ENCODE results near the gene TMCC1.
"Not testable (repeated sequence)": the region's sequence is repeated elsewhere in the genome, so short reads cannot be mapped to it uniquely, and the experiment has no call there.

Gene TMCC1

DNA sequence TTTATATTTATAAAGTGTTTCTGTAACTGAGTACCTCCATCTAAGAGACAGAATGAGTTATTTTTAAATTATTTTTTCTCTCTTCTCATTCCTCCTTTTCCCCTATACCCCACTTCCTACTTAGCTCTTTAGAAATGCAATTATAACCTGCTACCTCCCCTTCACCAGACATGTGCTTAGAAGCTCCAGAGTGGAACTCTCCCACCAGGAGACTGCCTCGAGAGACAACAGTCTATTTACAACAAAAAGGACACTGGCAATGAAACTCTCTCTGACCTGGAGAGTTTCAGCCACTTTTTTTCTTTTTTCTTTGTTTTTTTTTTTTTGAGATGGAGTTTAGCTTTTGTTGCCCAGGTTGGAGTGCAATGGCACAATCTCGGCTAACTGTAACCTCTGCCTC, 177.7 kb downstream of the TMCC1 start:
- no peak for DNase-seq

DNA sequence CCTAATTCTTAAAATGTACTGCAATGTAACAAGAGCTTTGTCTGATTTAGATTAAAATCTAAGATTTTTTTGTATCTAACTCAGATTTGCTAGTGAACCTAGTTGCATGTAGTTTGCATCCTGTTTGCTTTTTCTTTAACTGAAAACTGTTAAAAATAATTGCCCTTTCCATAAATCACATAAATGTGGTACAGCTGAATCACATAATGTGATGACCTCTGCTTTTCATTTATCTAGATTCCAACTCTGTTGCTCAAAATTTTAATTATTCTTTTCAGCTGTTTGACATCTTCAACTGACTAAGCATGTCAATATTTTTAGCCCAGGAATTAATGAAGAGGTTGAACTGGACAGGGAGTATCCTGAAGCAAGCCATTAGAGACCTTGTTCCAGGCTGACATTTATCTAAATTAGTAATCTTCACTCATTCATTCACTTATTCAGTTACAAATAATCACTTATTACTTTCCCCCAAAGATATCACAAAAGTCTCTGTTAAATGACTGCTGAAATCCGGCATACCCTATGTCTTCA, 185.1 kb downstream of the TMCC1 start:
- DNase-seq = no peak

DNA sequence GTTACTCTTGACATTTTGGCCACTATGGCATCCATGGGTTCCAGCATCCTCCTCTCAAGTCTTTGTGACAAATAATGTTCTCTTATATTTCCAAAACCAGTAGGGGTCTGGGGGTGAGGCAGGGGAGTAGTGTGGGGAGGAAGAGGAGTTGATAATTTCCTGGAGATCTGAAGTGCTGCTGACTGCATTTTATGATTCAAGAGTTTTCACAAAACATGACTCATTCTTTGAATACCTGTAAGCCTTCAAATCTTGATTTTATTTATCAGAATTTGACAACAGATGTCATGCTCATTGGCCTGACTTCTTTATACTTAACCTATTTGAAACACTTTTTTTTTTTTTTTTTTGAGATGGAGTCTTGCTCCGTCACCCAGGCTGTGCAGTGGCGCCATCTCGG, 188.2 kb downstream of the TMCC1 start:
- no peak for DNase-seq

DNA sequence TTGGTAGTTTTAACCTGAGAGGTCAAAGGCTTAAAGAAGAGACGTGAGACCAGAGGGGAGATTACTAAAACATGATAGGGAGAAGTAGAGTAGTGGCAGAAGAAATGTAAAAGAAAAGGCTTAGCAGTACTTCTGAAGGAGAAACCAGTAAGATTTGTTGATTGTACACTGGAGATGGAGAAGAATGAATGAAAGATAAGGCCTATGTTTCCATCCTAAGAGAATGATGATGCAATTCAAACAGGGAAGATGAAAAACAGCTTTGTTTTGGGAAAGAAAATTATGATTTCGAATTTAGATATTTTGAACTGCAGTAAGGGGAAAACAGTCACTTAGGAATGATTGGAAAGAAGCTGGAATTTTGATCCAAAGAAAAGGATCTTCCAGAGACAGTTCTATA, 189.6 kb downstream of the TMCC1 start:
- DNase-seq = no peak

DNA sequence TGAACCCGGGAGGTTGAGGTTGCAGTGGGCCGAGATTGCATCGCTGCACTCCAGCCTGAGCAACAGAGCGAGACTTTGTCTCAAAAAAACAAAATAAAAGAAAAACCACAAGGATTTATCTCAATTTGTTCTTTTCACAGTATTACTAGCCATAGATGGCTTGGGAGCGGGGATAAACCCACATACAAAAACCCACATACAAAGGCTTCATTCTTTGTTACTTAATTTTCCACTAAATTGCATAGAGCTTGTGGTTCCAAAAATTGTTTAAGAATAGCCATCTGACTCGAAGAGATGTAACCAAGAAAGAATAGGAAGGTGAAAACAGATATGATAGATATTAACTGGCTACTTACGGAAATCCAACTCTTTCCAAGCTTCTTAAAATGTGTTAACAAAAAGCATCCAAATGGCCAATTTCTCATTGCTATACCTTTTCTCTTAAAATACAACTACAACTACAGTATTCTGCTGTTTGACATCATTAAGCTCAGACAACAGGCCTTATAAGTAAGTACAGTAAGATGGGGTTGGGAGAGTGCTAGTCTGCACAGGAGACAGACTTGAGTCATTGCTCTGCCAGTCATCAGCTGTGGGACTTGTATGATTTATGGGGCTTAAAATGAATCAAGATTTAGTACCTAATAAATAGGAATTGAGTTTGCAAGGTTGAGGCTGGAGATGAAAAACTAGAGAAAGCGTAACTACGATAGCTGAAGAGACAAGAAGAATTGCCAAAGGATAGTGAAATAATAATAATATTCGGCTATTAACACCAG, 190.4 kb downstream of the TMCC1 start:
- no peak for DNase-seq

DNA sequence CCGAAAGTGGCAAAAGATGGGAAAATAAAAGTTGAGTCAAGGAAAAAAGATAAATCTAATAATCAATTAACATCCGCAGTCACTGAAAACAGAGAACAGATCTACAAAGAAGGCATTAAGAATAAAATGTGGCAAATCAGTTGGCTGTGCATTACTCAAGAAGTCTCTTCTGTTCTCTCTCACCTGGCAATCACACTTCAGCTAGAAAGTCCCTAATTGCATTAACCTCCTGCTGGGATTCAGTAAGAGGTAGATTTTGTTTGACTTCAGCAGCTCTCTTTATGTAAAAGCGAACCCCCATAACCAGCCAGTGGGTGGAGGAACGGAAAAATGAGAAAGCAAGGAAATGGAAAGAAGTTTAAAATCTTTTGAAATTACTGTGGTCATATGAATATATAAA, 192.3 kb downstream of the TMCC1 start:
- no peak for DNase-seq

DNA sequence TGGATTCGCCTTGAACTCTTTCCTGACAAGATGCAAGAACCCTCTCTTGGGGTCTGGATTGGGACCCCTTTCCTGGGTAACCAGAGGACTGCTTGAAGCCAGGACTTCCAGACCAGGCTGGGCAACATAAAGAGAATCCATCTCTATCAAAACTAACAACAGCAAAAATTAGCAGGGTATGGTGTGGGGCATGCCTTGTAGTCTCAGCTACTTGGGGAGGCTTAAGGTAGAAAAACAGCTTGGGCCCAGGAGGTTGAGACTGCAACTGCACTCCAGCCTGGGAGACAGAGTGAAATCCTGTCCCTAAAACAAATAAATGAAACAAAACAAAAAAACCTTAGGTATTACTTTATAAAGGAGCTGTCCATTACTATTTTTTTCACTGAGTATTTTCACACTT, 193.9 kb downstream of the TMCC1 start:
- no peak for DNase-seq

DNA sequence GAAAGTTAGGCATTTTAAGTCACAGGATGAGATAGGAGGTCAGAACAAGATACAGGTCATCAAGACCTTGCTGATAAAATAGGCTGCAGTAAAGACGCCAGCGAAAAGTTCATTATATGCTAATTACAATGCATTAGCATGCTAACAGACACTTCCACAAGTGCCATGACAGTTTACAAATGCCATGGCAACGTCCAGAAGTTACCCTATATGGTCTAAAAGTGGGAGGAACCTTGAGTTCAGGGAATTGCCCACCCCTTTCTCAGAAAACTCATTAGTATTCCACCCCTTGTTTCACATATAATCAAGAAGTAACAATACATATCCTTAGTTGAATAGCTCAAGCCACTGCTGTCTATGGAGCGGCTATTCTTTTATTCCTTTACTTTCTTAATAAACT, 194.3 kb downstream of the TMCC1 start:
- no peak for DNase-seq

DNA sequence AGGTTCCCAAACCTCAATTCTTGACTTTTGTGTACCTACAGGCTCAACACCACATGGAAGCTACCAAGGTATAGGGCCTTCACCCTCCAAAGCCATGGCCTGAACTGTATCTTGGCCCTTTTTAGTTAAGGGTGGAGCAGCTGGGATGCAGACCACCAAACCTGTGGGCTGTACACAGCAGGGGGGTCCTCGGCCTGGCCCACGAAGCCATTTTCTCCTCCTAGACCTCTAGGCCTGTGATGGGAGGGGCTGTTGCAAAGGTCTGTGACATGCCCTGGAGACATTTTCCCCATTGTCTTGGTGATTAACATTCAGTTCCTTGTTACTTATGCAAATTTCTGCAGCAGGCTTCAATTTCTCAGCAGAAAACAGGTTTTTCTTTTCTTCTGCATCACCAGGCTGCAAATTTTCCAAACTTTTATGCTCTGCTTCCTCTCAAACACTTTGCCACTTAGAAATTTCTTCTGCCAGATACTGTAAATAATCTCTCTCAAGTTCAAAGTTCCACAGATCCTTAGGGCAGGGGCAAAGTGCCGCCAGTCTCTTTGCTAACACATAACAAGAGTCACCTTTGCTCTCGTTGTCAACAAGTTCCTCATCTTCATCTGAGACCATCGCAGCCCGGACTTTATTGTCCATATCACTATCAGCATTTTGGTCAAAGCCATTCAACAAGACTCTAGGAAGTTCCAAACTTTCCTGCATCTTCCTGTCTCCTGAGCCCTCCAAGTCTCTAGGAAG, 196.1 kb downstream of the TMCC1 start:
- DNase-seq = no peak

DNA sequence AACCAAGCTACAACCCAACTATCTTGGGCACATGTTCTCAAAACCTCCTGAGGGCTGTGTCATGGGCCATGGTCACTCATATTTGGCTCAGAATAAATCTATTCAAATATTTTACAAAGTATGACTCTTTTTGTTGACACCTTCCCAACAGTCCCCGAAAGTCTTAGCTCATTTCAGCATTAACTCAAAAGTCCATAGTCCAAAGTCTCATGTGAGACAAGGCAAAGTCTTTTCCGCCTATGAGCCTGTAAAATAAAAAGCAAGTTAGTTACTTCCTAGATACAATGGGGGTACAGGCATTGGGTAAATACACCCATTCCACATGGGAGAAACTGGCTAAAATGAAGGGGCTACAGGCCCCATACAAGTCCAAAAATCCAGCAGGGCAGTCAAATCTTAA, 197.1 kb downstream of the TMCC1 start:
- not testable (repeated sequence) for DNase-seq

DNA sequence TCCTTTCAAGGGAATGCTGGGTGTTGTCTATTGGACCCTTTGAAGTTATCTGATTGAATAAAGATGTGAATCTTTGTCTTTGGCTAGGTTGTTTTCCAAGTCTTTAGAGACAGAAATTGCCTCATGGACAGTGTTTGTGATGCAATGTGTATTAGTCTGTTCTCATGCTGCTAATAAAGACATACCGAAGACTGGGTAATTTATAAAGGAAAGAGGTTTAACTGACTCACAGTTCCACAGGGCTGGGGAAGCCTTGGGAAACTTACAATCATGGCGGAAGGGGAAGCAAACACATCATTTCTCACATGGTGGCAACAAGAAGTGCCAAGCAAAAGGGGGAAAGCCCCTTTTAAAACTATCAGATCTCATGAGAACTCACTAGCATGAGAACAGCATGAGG, 198.3 kb downstream of the TMCC1 start:
- no peak for DNase-seq

DNA sequence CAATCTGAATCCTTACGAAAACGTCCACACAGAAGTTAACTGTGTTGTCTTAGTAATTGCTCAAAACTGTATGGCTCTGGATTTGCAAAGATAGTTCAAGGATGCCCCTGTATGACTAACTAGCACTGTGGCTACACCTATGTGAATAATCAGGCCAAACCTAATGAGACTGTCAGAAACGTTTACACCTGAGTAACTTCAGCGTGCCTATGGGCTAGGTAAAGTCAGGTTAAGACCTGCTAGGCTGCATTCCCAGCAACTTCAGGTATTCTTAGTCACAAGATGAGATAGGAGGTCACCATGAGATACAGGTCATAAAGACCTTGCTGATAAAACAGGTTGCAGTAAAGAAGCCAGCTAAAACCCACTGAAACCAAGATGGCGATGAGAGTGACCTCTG, 199.3 kb downstream of the TMCC1 start:
- DNase-seq = no peak

DNA sequence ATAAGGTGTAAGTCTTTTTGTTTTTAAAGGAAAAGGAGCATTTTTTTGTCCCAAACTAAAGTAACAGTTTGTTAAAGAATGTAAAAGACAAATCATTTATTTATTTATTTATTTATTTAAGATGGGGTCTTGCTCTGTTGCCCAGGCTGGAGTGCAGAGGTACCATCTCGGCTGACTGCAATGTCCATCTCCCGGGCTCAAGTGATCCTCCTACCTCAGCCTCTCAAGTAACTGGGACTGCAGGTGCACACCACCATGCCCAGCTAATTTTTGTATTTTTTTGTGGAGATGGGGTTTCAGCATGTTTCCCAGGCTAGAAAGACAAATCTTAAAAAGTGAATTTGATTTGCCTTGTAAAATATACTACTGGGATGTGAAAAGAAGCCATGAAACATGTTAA, 200.8 kb downstream of the TMCC1 start:
- DNase-seq = no peak

DNA sequence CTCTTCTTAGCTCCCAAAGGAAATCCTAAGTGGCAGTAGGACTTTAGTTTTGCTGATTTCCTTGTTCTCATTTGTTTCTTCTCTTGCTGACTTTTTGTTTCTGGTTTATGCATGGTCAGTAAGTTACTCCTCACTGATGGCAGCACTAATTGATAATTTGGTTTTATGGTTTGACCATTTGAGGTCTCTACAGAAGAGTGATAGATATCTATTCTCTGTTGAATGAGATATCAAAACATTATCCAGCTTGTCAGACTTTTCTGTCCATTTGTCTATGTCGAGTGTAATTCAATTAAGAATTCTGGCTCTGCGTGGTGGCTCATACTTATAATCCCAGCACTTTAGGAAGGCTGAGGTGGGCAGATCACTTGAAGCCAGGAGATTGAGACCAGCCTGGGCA, 202.5 kb downstream of the TMCC1 start:
- DNase-seq = no peak

DNA sequence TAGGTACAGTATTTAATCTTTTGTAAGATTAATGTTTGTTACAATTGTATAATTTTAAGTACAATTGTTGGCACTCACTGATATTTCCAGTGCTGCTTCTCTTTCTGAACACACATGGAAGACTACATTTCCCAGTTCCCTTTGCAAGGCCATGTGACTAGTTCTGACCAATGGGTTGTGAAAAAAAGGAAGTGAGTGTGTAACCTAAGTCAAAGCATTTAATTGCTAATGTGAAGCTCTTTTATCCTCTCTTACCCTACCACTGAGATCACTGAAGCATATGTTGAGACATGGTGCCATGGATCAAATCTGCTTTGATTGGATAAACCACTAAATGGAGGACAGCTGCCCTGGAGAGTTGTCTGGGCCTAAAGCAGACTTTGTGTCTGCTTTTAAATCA, 203.1 kb downstream of the TMCC1 start:
- no peak for DNase-seq

DNA sequence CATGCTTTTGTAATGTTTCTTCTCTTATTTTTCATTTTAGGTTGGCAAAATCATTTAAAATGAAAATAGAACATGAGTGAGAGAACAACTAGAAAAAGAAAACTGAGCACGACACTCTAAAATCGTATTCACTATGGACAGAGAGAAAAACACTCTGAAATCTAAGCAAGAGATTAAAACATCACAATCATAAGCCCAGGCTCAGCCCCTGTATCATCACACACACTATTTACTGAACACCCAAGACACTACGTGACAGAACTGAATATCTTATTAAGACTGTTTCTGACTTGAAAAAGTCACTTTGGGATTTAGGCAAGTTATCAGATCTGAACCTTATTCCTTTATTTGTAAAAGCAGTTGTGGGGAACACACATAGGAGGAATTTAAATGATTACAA, 204.5 kb downstream of the TMCC1 start:
- no peak for DNase-seq

DNA sequence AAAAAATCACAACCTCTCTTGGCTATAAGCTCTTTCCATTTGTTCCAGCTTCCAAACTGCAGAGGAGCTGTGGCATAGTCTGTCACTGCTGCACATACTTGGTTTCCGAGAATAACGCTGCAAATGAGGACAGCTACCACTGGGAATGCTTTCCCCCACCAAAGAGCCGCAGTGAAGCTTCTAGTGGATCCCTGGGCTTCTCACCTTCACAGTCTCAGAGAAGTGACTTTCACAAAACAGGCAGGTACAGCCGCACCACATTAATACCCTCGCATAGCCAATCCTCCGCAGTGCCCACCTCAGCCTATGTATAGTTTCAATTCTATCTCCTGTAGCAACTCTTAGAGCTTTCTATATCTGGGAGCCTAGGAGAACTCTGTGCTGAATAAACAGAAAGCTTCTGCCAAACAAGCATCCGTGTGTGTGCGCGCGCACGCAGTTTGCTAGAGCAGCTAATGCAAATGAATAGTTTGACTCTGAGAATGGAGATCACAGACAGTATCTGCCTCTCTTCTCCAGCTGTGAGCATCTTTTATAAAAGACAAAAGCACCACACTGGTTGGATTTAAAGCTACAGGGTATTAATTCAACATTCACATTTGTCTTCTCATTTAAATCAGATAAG, 205.1 kb downstream of the TMCC1 start:
- DNase-seq = no peak

DNA sequence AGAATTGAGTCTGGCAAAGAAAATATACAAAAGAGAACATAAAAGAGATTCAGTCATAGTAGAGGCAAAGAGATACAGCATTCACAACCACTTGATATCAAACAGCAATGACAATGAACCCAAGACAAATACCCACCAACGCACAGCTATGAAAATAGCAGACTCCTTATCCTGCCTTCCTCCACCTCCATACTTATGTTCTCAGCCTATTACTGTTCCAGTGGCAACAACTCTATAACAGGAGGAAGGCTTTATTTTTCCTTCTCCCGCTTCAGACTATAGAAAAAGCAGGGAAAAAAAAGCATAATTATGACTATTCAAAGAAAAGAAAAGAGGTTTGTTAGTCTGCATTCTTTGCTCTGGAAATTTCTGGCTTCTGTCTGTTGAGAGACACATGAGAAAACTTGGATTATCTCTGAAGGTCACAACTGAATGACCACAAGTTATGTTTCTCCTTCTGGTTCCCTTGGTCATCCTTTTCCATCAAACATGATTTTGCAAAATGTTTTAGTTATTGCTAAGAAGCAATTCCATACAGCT, 205.9 kb downstream of the TMCC1 start:
- no peak for DNase-seq

DNA sequence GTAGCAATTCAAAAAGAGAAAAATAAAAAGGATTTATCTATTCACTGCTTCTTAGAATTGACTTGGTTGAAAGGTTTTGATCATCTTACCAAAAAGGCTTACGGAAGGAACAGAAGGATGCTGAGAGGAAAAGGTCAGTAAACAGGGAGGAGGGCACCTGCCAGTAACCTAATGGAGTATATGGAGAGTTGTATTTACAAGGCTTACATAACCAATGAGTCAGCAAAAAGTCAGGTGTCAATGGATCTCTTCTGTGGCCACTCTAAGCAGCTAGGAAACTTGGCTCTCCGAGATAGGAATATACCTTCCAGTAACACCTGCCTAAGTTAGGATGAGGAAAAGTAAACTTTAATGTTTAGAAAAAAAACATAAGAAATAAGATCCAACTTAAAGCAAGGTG, 206.6 kb downstream of the TMCC1 start:
- no peak for DNase-seq

DNA sequence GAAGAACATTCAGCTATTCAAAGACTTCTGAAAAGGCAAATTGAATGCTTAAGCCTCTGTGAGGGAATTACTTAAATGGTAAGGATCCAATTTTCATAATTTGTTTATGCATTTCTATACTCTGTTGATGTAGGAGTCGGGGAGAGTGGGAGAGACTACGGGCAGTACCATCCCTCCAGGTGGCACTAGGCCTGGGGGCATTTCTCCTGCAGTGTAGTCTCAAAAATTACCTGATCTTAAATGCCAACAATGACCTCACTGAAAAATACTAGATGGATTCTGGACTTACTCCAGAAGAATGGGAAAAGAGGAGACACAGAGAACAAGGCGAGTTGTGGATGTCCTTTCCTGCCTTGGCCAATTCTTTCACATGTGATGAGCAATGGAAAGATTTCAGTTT, 209.2 kb downstream of the TMCC1 start:
- no peak for DNase-seq

DNA sequence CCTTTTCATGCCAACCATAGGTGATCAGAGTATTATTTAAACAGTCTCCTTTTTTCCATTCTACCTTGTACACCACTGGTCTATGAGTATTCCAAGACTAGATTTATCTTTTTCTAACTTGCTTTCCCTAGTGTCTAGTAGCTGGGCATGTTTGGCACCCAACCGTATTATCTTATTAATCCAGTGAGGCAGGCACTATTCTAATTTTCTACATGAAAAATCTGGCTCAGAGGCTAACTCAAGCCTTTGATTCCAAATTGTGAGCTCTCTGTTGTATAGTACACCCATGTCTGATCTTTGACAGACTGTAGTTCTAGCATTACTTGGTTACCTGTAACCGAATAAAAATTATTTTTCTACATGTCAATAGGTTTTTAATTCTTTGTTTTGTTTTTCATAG, 210.3 kb downstream of the TMCC1 start:
- DNase-seq = no peak

DNA sequence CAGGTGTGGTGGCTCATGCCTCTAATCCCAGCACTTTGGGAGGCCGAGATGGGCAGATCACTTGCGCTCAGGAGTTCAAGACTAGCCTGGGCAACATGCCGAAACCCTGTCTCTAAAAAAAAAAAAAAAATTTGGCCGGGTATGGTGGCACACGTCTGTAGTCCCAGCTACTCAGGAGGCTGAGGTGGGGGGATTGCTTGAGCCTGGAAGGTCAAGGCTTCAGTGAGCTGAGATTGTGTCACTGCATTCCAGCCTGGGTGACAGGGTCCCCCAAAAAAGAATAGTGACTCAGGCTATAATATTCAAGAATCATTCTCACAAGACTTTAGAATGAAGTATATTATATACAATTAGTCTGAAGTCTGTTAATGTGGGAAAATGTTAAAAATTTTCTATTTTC, 216.5 kb downstream of the TMCC1 start:
- DNase-seq = no peak

DNA sequence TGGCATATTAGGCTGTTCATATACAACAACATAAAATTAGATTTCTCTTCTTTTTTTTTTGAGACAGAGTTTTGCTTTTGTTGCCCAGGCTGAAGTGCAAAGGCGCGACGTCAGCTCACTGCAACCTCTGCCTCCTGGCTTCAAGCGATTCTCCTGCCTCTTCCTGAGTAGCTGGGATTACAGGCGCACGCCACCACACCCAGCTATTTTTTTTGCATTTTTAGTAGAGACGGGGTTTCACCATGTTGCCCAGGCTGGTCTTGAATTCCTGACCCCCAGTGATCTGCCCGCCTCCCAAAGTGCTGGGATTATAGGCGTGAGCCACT, 218.8 kb downstream of the TMCC1 start:
- DNase-seq = not testable (repeated sequence)
